Measurements from ENCODE around the gene BLTP3A.
"Not testable (repeated sequence)": the region's sequence is repeated elsewhere in the genome, so short reads cannot be mapped to it uniquely, and the experiment has no call there.

BLTP3A gene

DNA sequence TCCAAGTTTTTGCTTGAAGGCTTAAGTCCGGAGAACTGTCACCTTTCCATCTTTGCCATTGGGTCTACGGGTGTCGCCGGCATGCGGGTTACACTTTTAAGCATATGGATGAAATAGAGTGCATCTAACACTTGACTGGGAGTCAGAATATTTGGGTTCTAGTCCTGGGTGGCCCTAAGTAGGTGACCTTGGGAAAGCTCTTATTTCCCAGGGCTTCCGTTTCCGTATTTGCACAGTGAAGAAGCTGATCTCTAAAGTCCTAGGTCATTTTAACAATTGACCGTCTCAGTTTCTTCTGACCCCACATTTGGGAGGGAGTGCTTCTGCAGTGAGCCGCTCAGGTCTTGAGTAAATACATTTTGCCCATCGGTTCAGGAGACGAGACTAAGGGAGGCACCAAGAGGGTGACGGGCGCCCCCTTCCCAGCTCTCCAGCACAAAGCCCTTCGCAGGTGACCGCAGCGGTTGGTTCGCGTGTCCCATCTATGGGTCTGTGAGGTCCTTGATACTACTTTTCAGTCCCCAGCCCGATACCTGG lies 651 bp upstream of the BLTP3A start:
- DNase-seq (ENCODE audit: low read depth): no peak

DNA sequence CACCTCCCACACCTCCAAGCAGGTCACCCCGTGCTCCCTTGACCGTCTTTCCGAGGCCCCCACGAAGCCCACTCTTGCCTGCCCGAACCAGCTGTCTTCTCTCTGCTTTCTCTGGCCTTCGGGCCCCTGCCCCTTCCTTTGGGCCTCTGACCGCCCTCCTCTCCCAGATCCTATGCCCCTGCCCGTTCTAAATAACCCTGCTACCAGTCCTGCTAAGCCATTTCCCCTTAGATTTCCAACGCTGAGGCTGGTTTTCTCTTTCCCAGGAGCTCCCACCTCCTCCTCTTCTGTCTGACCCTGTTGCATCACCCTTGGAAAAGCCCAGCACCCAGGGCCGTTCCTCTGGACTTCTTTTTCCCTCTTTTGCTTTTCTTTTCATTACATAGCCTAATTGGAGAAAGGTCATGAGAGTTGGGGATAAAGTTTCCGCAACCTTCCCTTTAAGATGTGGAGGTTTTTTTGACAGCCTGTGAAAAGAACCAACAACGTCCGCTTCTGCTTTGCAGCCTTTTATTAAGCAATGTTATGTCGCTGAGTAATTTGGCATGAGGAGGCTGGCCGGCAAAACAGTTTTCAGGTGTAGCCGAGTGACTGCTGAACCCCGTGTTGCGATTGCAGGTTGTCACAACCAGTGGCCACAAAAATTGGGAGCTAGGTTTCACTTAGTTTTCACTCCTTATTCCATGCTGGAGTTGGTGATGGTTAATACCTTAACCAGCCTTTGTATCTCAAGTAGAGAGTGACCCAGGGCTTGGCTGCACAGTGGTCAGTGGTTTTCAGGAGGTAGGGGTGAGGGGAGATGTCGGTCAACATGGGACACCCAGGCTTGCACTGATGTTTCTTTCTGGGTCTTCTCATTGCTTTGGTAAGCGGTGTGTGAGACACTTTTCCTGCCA lies 970 bp downstream of the BLTP3A start:
- DNase-seq (ENCODE audit: low read depth): no peak

GRCh38 chr6:34793877-34794276 lies 2.0 kb downstream of the BLTP3A start:
- DNase-seq (ENCODE audit: low read depth): no peak

DNA sequence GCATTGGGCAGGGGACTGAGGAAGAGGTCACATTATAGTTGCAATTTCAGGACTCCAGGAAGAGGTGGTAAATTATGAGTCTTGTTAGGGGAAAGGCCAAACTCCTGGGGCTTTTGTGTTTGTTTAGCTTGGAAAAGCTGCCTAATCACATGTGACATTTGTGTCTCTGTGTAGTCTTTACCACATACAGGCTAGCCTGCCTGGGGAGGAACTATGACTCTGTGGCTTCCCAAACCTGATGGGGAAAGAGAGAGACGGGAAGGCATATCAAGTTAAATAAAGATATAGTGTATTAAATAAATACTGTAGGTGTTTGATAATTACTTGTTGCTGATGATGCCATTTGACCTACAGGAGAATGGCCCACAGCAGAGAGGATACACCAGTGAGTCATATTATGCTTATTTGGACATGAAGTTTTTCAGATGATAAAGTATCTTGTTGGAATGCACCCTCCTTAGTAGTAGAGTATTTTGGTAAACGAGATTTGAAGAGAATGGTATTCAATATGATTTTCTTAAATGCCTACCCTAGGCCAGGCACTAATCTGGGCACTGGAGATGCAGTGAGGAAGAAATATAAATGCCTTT lies 4.0 kb downstream of the BLTP3A start:
- no peak for DNase-seq (ENCODE audit: low read depth)

DNA sequence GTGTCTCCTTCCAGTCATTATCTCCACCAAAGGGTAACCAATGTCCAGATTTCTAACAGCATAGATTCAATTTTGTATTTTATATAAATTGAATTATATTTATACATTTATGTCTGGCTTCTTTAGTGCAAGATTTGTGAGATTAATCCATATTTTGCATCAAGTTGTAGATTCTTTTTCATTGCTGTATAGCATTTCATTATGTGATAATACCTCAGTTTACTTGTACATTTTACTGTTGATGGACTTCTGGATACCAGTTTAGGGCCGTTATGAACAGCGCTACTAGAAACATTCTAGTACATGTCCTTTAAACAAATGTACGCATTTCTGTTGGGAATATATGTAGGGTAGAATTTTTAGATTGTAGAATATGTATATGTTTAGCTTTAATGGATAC lies 6.2 kb downstream of the BLTP3A start:
- DNase-seq (ENCODE audit: low read depth): no peak

GRCh38 chr6:34799547-34799946 lies 7.7 kb downstream of the BLTP3A start:
- no peak for DNase-seq (ENCODE audit: low read depth)

DNA sequence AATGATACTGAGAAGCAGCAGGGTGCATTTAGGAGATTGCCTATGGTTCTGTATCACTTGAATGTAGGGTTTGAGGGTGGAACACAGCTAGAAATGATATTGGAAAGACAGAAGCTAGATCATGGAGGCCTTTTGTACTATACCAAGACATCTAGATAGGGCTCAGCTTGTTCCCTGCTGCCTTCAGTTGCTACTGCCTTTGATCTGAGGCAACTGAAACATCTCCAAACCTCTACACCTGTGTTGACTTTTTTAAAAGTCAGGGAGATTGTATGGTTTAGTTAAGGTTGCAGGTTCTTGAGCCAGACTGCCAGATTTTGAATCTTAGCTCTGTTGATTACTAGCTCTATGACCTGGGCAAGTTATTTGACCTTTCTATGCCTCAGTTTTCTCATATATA lies 12.7 kb downstream of the BLTP3A start:
- no peak for DNase-seq (ENCODE audit: low read depth)

DNA sequence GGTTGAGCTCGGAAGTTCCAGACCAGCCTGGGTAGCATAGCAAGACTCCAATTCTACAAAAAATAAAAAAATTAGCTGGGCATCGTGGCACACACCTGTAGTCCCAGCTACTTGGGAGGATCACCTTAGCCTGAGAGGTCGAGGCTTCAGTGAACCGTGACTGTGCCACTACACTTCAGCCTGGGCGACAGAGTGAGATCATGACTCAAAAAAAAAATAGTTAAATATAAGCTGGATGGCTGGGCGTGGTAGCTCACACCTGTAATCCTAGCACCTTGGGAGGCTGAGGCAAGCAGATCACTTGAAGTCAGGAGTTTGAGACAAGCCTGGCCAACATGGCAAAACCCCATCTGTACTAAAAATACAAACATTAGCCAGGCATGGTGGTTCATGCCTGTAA lies 13.2 kb downstream of the BLTP3A start:
- DNase-seq (ENCODE audit: low read depth): not testable (repeated sequence)

DNA sequence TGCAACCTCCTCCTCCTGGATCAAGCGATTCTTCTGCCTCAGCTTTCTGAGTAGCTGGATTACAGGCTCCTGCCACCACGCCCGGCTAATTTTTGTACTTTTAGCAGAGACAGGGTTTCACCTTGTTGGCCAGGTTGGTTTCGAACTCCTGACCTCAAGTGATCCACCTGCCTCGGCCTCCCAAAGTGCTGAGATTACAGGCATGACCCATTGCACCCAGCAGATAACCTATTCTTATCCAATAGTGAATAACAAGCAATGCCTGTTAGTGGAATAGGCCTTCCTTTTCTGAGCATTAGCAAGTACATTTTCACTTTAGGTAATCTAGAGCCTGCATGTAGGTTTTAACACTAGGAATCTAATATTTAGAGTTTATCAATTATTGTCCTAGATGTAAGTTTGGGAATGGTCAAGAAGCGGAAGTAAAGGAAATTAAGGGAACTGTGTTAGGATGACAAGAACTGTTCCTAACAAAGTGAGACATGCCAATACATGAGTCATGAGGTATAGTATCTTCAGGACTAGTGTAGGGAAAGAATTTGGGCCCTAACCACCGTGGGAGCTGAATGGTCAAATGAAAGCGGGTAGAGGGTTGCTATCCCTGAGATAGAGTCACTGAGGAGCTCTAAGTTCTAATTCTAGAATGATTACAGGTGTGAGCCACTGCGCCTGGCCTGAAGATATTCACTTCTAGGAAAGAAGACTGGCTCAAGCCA lies 15.0 kb downstream of the BLTP3A start:
- no peak for DNase-seq (ENCODE audit: low read depth)

GRCh38 chr6:34808473-34808872 lies 16.6 kb downstream of the BLTP3A start:
- not testable (repeated sequence) for DNase-seq (ENCODE audit: low read depth)

GRCh38 chr6:34809419-34809818 lies 17.5 kb downstream of the BLTP3A start:
- DNase-seq (ENCODE audit: low read depth): not testable (repeated sequence)

DNA sequence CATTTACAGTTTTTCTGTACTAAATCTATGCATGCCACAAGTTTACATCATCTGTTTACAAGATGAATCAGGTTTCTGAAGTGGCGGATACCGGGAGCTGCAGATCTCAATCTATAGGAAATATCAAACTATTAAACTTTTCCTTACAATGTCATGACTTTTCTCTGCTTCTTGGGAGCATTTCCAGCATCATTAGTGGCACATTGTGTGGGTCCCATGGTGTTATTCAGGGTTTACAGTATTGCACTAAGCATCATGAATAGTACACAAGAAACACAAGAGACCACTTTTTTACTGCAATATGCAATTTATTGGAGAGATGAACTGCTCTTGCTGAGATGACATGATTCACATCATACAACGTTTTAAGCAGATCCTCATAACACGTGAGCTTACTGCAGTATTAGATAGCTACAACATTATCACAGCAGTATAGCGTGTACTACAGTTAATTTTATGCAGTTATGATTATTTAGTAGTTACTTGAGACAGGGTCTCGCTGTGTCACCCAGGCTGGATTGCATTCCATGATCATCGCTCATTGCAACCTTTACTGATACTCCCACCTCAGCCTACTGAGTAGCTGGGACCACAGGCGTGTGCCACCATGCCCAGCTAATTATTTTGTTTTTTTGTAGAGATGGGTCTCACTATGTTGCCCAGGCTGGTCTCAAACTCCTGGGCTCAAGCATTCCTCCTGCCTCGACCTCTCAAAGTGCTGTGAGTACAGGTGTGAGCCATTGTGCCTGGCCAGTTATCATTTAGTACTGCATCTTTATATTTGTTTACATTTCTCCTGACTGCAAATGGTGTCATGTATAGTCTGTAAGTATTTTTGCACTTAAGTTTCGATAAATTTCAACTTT lies 18.4 kb downstream of the BLTP3A start:
- no peak for DNase-seq (ENCODE audit: low read depth)

DNA sequence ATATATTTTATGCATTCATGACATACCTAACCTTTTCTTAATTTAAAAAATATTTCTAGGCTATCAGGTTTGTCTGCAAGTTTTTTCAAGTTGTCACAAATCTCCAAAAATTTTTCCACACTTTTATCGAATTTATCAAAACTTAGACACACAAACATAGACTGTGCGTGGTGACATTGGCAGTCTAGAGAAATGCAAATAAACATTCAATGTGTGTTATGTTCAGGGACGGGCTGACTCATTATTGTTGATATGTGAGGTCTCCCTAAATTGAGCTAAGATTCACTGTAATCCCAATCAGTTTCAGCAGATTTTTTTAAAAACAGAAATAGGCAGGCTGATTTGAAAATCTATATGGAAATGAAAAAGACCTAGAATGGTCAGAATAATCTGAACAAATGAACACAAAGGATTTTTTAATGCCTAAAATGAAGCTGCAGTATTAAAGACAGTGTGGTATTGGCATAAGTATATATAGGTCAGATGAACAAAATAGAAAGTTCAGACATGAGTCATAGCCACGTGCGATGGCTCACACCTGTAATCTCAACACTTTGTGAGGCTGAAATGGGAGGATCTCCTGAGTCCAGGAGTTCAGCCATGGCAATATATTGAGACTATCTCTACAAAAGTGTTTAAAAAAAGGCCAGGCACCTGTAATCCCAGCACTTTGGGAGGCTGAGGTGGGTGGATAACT lies 19.2 kb downstream of the BLTP3A start:
- DNase-seq (ENCODE audit: low read depth): no peak

GRCh38 chr6:34813028-34813713 lies 21.3 kb downstream of the BLTP3A start:
- DNase-seq (ENCODE audit: low read depth): no peak

GRCh38 chr6:34816635-34817301 lies 24.9 kb downstream of the BLTP3A start:
- no peak for DNase-seq (ENCODE audit: low read depth)

DNA sequence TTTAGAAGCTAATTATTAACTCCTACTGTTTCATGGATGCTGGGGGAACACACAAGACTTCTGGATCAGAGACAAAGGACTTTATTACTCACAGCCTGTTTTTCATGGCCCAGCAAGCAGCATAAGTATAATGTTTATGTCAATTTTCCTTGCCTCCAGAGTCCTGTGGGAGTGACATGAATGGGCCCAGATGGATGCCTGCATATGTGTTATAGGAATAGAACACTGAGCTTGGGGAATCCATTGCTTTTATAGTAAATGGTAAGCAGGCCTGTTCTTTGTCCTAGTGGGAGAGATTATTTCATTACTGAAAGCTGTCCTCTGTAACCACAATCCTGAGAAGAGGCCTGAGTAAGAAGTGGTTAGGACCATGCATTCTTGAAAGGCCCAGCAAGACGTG lies 25.6 kb downstream of the BLTP3A start:
- no peak for DNase-seq (ENCODE audit: low read depth)

- not testable (repeated sequence) for DNase-seq (ENCODE audit: low read depth)
Measured at GRCh38 chr6:34818872-34819570, 27.1 kb downstream of the BLTP3A start.

- DNase-seq (ENCODE audit: low read depth): no peak
Measured at GRCh38 chr6:34819571-34820480, 27.9 kb downstream of the BLTP3A start.

Measured in T-helper 22 cell (primary cell).